Suprapubic skin (tissue), 4 donors: ENCODE data around the gene TSPAN18. TPM values are rescaled to one million over a fixed set of nuclear protein-coding genes. Genes with fewer than 3 reads are reported as not detected.

Source experiments
- DNase-seq, 2 donors: peaks; one replicate each; pipeline ENCODE4 v3.0.0-alpha.2; 2019; ENCODE audit warnings: low spot score in 2 of 2
- H3K27ac ChIP-seq: fragments of 200-600 bp; sonication (generic); one replicate; pipeline ENCODE4 v1.5.1; 2019
- H3K27me3 ChIP-seq: fragments of 200-600 bp; sonication (generic); one replicate; pipeline ENCODE4 v1.5.1; 2019
- H3K36me3 ChIP-seq: fragments of 200-600 bp; sonication (generic); one replicate; pipeline ENCODE4 v1.5.1; 2019
- H3K4me1 ChIP-seq: fragments of 200-600 bp; sonication (generic); one replicate; pipeline ENCODE4 v1.5.1; 2019
- H3K4me3 ChIP-seq: fragments of 200-600 bp; sonication (generic); one replicate; pipeline ENCODE4 v1.5.1; 2019; ENCODE audit warnings: mild to moderate bottlenecking
- H3K9me3 ChIP-seq: fragments of 200-600 bp; sonication (generic); one replicate; pipeline ENCODE4 v1.5.1; 2019
- EP300 ChIP-seq: sonication (generic); formaldehyde crosslinking; IDR thresholded peaks from one replicate; pipeline ENCODE4 v1.6.1; 2017; ENCODE audit warnings: antibody characterized with exemption
- POLR2A ChIP-seq, 2 donors: fragments of 450-650 bp; IDR thresholded peaks; one replicate each; pipeline ENCODE4 v1.6.1; 2017; ENCODE audit warnings: antibody characterized with exemption in 2 of 2, mild to moderate bottlenecking in 2 of 2, moderate library complexity in 2 of 2
- POLR2AphosphoS5 ChIP-seq, 3 donors: sonication (generic); formaldehyde crosslinking; IDR thresholded peaks; one replicate each; pipeline ENCODE4 v1.6.1; 2017; ENCODE audit warnings: antibody characterized with exemption in 3 of 3
- WGBS: methylation state at CpG from one replicate; pipeline ENCODE4 v1.1.5; 2018; 5-methylcytosine and 5-hydroxymethylcytosine counted together
- total RNA-seq, 4 donors: library from RNA; depleted of rRNA; stranded (reverse); fragments of >200 nt; gene quantifications; one replicate each; pipeline ENCODE4 v1.1.0, GENCODE V29; 2016
- TF ChIP-seq, protein P1 (sequence below), 2 donors: fragments of 200-600 bp in 1 of 2; fragments of 450-650 bp in 1 of 2; sonication (generic) in 1 of 2; IDR thresholded peaks; one replicate each; pipeline ENCODE4 v1.5.1; 2016 to 2019; ENCODE audit warnings: antibody characterized with exemption in 2 of 2, mild to moderate bottlenecking in 1 of 2, moderate library complexity in 1 of 2

Gene TSPAN18
- total RNA-seq, 4 donors from 2014 or later = 1.3 to 5.1 (median 3.9) TPM

DNA sequence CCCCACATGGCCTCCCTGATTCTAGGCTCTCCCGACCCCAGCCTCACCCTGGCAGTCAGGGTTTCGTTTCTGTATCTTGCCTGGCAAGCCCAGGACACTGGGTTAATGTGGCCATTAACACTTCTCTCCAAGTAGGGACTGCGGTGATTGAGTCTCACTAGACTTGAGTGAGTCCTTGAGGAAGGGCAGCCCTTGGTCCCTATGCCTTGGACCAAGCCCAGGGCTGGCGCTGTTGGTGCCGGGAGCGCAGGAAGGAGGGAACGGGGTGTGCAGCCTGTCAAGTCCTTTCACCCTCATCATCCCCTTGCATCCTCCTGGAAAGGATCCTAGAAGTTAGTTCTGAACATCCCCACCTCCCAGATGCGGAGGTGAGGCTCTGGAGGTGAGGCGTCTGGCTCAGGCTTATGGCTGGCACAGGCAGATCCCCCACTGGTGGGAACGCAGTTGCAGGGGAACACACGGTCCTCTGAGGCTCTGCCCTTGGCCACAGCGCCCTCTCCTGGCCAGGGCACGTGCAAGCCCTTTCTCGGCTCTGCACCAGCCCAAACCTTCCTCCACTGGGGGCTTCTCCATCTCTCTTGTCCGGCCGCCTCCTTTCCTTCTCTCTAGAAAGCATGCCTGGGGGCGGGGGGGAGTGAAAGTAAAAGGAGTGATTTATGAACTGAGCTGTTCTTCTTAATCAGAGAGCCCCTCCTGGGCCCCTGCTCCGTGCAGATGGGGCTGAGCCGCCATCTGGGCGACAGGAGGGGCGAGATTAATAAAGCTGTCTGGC is 167.3 kb downstream of the TSPAN18 start:
- Histone ChIP-seq H3K4me3 (no peak overlapping the region), H3K27me3 (no peaks in the 10 kb centered on the region), H3K36me3 (no peaks in the 10 kb centered on the region), H3K27ac (no peak overlapping the region), H3K4me1 (peaks cover 3% of the 10 kb centered on the region), H3K9me3 (no peaks in the 10 kb centered on the region)
- 44% methylated on average over 18 of the region's 21 CpGs for WGBS
- TF ChIP-seq EP300 (no peak), POLR2A (IDR thresholded peaks at IDR 0.05) (no peak), POLR2AphosphoS5 (IDR thresholded peaks at IDR 0.05) (no peak)
- TF ChIP-seq, protein P1, sequence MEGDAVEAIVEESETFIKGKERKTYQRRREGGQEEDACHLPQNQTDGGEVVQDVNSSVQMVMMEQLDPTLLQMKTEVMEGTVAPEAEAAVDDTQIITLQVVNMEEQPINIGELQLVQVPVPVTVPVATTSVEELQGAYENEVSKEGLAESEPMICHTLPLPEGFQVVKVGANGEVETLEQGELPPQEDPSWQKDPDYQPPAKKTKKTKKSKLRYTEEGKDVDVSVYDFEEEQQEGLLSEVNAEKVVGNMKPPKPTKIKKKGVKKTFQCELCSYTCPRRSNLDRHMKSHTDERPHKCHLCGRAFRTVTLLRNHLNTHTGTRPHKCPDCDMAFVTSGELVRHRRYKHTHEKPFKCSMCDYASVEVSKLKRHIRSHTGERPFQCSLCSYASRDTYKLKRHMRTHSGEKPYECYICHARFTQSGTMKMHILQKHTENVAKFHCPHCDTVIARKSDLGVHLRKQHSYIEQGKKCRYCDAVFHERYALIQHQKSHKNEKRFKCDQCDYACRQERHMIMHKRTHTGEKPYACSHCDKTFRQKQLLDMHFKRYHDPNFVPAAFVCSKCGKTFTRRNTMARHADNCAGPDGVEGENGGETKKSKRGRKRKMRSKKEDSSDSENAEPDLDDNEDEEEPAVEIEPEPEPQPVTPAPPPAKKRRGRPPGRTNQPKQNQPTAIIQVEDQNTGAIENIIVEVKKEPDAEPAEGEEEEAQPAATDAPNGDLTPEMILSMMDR (IDR thresholded peaks at IDR 0.05) = peak; percentile 23 to 84
- DNase-seq = no peak

DNA sequence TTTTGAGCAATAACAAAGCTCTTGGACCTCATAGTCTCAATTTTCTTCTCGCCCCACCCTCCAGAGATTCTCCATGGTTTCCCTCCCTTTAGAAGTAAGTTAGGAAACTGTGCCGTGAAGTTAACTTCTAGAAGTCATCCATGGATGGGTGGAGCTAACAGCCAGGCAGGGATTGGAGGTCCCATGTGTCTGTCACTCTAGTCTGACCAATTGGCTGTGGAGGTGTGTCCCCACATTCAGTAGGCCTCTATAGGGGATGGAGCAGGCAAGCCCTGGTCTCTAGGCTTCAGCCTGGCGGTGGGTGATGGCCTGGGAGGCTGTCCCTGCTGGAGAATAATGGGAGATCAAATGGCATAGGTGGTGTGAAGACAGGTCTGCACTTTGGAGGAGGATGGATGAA is 173.2 kb downstream of the TSPAN18 start:
- H3K4me1 ChIP-seq = no peaks in the 10 kb centered on the region
- TF ChIP-seq POLR2A (IDR thresholded peaks at IDR 0.05) (no peak), POLR2AphosphoS5 (IDR thresholded peaks at IDR 0.05) (no peak), EP300 (no peak)
- TF ChIP-seq, protein P1 (IDR thresholded peaks at IDR 0.05) = no peak
- H3K36me3 ChIP-seq = no peaks in the 10 kb centered on the region
- H3K27ac ChIP-seq = no peak overlapping the region
- WGBS = 93% methylated on average over 3 of the region's 3 CpGs
- H3K4me3 ChIP-seq = no peak overlapping the region
- no peak for DNase-seq
- no peaks in the 10 kb centered on the region for H3K27me3 ChIP-seq
- no peaks in the 10 kb centered on the region for H3K9me3 ChIP-seq

DNA sequence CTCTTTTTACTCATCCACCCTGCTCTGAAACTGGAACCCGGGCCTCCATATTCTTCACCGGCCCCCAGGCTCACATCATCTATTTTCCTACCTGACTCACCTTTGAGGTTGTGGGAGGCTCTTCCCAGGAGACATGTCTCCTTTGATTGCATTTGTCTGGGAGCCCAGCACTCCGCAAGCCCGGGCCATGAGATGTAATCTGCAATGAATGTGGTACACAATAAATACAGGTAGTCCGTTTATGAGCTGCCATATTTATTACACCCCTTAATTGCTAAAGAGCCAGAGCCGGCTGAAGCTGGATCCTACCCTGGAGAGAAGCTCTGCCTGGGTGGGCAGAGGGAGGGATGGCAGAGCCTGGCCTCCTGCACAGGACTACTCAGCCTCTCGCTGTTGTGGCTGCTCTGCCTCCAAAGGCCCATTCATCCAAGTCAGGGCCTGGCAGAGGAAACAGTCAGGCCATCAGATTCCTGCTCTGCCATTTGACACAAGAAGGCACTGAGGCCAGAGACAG is 174.4 kb downstream of the TSPAN18 start:
- DNase-seq = no peak
- no peaks in the 10 kb centered on the region for H3K36me3 ChIP-seq
- no peak overlapping the region for H3K4me3 ChIP-seq
- no peaks in the 10 kb centered on the region for H3K9me3 ChIP-seq
- no peak overlapping the region for H3K27ac ChIP-seq
- no peaks in the 10 kb centered on the region for H3K4me1 ChIP-seq
- TF ChIP-seq POLR2AphosphoS5 (IDR thresholded peaks at IDR 0.05) (no peak), EP300 (no peak)
- WGBS = 79% methylated on average over 7 of the region's 7 CpGs
- no peaks in the 10 kb centered on the region for H3K27me3 ChIP-seq

DNA sequence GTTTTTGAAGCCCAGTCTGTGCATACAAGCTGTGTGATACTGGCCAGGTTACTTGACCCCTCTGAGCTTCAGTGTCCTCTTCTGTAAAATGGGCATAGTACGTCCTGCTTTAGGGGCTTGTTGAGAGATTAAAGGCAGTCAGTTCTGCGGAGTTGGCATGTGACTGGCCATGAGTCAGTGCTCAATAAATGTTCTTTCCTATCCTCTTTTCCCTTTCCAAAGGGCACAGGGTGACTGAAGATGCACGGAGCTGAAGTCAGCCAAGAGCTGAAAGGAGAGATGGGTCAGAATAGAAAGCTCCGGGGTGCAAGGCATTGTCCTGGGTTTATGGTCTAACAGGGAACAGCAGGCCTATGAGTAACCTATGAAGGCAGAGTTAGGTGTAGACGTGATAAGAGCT is 175.0 kb downstream of the TSPAN18 start:
- H3K9me3 ChIP-seq = no peaks in the 10 kb centered on the region
- H3K27ac ChIP-seq = no peak overlapping the region
- H3K36me3 ChIP-seq = no peaks in the 10 kb centered on the region
- no peak for DNase-seq
- TF ChIP-seq, protein P1 (IDR thresholded peaks at IDR 0.05) = no peak
- TF ChIP-seq EP300 (no peak), POLR2A (IDR thresholded peaks at IDR 0.05) (no peak), POLR2AphosphoS5 (IDR thresholded peaks at IDR 0.05) (no peak)
- H3K4me3 ChIP-seq = no peak overlapping the region
- no peaks in the 10 kb centered on the region for H3K27me3 ChIP-seq
- H3K4me1 ChIP-seq = no peaks in the 10 kb centered on the region
- 83% methylated on average over 5 of the region's 5 CpGs for WGBS

DNA sequence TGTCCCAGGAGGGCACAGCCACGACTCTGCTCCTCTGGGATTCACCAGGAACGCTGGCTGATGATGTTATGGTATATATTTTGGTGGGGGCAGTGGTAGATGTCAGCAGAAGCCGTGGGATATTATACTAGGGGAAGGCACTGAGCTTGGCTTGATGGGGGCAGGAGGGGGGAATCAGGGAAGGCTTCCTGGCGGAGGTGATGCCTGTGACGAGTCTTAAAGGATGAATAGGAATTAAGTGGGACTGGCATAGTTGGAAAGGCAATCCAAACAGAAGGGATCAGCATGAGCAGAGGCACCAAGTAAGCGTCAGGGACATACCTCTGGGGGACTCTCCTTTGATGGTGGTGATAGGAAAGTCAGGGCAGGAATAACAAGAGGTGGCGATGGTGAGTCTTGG is 176.3 kb downstream of the TSPAN18 start:
- no peak for DNase-seq
- Histone ChIP-seq H3K27me3 (no peaks in the 10 kb centered on the region), H3K9me3 (no peaks in the 10 kb centered on the region), H3K4me3 (no peak overlapping the region), H3K27ac (no peak overlapping the region), H3K4me1 (no peaks in the 10 kb centered on the region), H3K36me3 (no peaks in the 10 kb centered on the region)
- 80% methylated on average over 7 of the region's 7 CpGs for WGBS
- TF ChIP-seq POLR2A (IDR thresholded peaks at IDR 0.05) (no peak), POLR2AphosphoS5 (IDR thresholded peaks at IDR 0.05) (no peak), EP300 (no peak)
- TF ChIP-seq, protein P1 (IDR thresholded peaks at IDR 0.05) = no peak
